SK-N-SH treated with all-trans-retinoic acid at 6 μM for 48 hours (cell line): ENCODE data around the gene ADGRB3.

Experiments
- ATAC-seq: fragments of 200-7000 bp; cut with Tn5 transposase; 3 replicates; pipeline ENCODE4 v1.9.1; 2020; ENCODE audit warnings: mild to moderate bottlenecking, moderate library complexity
- ARNTL ChIP-seq: fragments of 450-650 bp; formaldehyde crosslinking; IDR thresholded peaks from 2 replicates; pipeline ENCODE4 v1.5.0; 2020; ENCODE audit warnings: low read depth, mild to moderate bottlenecking, moderate library complexity, borderline replicate concordance
- BACH2 ChIP-seq: fragments of 250-450 bp; sonication (Bioruptor Pico); IDR thresholded peaks from 2 replicates; pipeline ENCODE4 v1.9.0; 2021; ENCODE audit warnings: mild to moderate bottlenecking, borderline replicate concordance
- CSDC2 ChIP-seq: fragments of 250-450 bp; sonication (Bioruptor Pico); IDR thresholded peaks from 2 replicates; pipeline ENCODE4 v1.5.0; 2020; ENCODE audit warnings: mild to moderate bottlenecking, moderate library complexity
- ESRRG ChIP-seq: fragments of 250-450 bp; sonication (Bioruptor Pico); IDR thresholded peaks from 2 replicates; pipeline ENCODE4 v1.6.1; 2021; ENCODE audit warnings: mild to moderate bottlenecking
- GLIS3 ChIP-seq: fragments of 250-450 bp; sonication (Bioruptor Pico); IDR thresholded peaks from 2 replicates; pipeline ENCODE4 v1.5.0; 2020; ENCODE audit warnings: mild to moderate bottlenecking, moderate library complexity
- ISL1 ChIP-seq: fragments of 250-450 bp; sonication (Bioruptor Pico); IDR thresholded peaks from 2 replicates; pipeline ENCODE4 v2.1.2; 2022; ENCODE audit warnings: mild to moderate bottlenecking, moderate library complexity
- OSR1 ChIP-seq: fragments of 250-450 bp; sonication (Bioruptor Pico); IDR thresholded peaks from 2 replicates; pipeline ENCODE4 v1.8.0; 2022; ENCODE audit warnings: moderate library complexity, mild to moderate bottlenecking, inconsistent platforms
- PPARA ChIP-seq: fragments of 250-450 bp; sonication (Bioruptor Pico); IDR thresholded peaks from 2 replicates; pipeline ENCODE4 v1.5.0; 2020; ENCODE audit warnings: mild to moderate bottlenecking, borderline replicate concordance
- RARB ChIP-seq: fragments of 250-450 bp; sonication (Bioruptor Pico); IDR thresholded peaks from 2 replicates; pipeline ENCODE4 v1.8.0; 2021; ENCODE audit warnings: mild to moderate bottlenecking, moderate library complexity
- SNAI2 ChIP-seq: fragments of 250-450 bp; sonication (Bioruptor Pico); IDR thresholded peaks from 2 replicates; pipeline ENCODE4 v1.5.0; 2020; ENCODE audit warnings: mild to moderate bottlenecking, moderate library complexity
- TCF4 ChIP-seq: fragments of 250-450 bp; sonication (Bioruptor Pico); IDR thresholded peaks from 2 replicates; pipeline ENCODE4 v1.8.0; 2021; ENCODE audit warnings: mild to moderate bottlenecking, moderate library complexity, borderline replicate concordance
- TOX ChIP-seq: fragments of 250-450 bp; sonication (Bioruptor Pico); IDR thresholded peaks from 2 replicates; pipeline ENCODE4 v1.8.0; 2021; ENCODE audit warnings: mild to moderate bottlenecking, moderate library complexity, borderline replicate concordance
- ZC3H10 ChIP-seq: fragments of 250-450 bp; sonication (Bioruptor Pico); IDR thresholded peaks from 2 replicates; pipeline ENCODE4 v1.5.1; 2021; ENCODE audit warnings: mild to moderate bottlenecking, moderate library complexity
- ZFP3 ChIP-seq: fragments of 250-450 bp; sonication (Bioruptor Pico); IDR thresholded peaks from 2 replicates; pipeline ENCODE4 v1.5.0; 2020; ENCODE audit warnings: mild to moderate bottlenecking, moderate library complexity
- ZFP30 ChIP-seq: fragments of 450-650 bp; formaldehyde crosslinking; IDR thresholded peaks from 2 replicates; pipeline ENCODE4 v1.5.0; 2022; ENCODE audit warnings: mild to moderate bottlenecking, moderate library complexity
- ZNF70 ChIP-seq: fragments of 450-650 bp; formaldehyde crosslinking; IDR thresholded peaks from 2 replicates; pipeline ENCODE4 v1.5.0; 2020; ENCODE audit warnings: mild to moderate bottlenecking, moderate library complexity
- ZNF8 ChIP-seq: fragments of 450-650 bp; formaldehyde crosslinking; IDR thresholded peaks from 2 replicates; pipeline ENCODE4 v1.5.0; 2020; ENCODE audit warnings: mild to moderate bottlenecking, moderate library complexity
- TF ChIP-seq, protein P1 (sequence below): fragments of 250-450 bp; sonication (Bioruptor Pico); IDR thresholded peaks from 2 replicates; pipeline ENCODE4 v1.5.1; 2020; ENCODE audit warnings: low read depth, mild to moderate bottlenecking, moderate library complexity
- TF ChIP-seq, protein P2 (sequence below): fragments of 250-450 bp; sonication (Bioruptor Pico); IDR thresholded peaks from 2 replicates; pipeline ENCODE4 v1.5.0; 2020; ENCODE audit warnings: mild to moderate bottlenecking, moderate library complexity
- TF ChIP-seq, protein P3 (sequence below): fragments of 250-450 bp; sonication (Bioruptor Pico); IDR thresholded peaks from 2 replicates; pipeline ENCODE4 v1.8.0; 2020; ENCODE audit warnings: mild to moderate bottlenecking, moderate library complexity, borderline replicate concordance
- TF ChIP-seq, protein P4 (sequence below): fragments of 250-450 bp; sonication (Bioruptor Pico); IDR thresholded peaks from 2 replicates; pipeline ENCODE4 v1.8.0; 2021; ENCODE audit warnings: low read depth, mild to moderate bottlenecking, moderate library complexity, borderline replicate concordance
- TF ChIP-seq, protein P5 (sequence below): fragments of 250-450 bp; sonication (Bioruptor Pico); IDR thresholded peaks from 2 replicates; pipeline ENCODE4 v1.5.1; 2021; ENCODE audit warnings: mild to moderate bottlenecking, moderate library complexity

ADGRB3 gene

DNA sequence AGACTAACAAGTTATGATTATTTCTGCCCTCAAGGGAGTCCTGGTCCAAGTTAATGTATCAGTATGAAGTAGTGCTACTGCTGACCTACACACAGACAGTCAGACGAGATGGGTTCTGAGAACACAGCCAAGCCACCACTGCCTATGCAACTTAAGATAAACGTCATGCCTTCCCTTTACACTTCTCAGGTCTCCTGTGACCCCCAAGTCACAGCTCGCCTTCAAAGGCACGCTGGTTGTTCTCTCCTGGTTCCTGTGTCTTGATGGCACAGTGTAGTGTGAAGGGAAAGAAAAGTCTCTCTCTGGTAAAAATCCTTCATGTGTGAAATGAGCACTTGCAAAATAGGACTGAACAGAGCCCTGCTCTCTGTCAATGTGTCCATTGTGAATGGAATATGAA, 377.8 kb downstream of the ADGRB3 start:
- no peak for ATAC-seq
- TF ChIP-seq ZC3H10 (CRISPR knock-in tag) = no peak
- no peak for TF ChIP-seq ARNTL
- no peak for TF ChIP-seq SNAI2 (CRISPR knock-in tag)
- TF ChIP-seq GLIS3 (CRISPR knock-in tag) = no peak
- no peak for TF ChIP-seq TCF4 (CRISPR knock-in tag)
- TF ChIP-seq TOX (CRISPR knock-in tag) = no peak
- TF ChIP-seq CSDC2 (CRISPR knock-in tag) = no peak
- TF ChIP-seq, protein P1, sequence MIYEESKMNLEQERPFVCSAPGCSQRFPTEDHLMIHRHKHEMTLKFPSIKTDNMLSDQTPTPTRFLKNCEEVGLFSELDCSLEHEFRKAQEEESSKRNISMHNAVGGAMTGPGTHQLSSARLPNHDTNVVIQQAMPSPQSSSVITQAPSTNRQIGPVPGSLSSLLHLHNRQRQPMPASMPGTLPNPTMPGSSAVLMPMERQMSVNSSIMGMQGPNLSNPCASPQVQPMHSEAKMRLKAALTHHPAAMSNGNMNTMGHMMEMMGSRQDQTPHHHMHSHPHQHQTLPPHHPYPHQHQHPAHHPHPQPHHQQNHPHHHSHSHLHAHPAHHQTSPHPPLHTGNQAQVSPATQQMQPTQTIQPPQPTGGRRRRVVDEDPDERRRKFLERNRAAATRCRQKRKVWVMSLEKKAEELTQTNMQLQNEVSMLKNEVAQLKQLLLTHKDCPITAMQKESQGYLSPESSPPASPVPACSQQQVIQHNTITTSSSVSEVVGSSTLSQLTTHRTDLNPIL (CRISPR knock-in tag) = no peak
- TF ChIP-seq, protein P2, sequence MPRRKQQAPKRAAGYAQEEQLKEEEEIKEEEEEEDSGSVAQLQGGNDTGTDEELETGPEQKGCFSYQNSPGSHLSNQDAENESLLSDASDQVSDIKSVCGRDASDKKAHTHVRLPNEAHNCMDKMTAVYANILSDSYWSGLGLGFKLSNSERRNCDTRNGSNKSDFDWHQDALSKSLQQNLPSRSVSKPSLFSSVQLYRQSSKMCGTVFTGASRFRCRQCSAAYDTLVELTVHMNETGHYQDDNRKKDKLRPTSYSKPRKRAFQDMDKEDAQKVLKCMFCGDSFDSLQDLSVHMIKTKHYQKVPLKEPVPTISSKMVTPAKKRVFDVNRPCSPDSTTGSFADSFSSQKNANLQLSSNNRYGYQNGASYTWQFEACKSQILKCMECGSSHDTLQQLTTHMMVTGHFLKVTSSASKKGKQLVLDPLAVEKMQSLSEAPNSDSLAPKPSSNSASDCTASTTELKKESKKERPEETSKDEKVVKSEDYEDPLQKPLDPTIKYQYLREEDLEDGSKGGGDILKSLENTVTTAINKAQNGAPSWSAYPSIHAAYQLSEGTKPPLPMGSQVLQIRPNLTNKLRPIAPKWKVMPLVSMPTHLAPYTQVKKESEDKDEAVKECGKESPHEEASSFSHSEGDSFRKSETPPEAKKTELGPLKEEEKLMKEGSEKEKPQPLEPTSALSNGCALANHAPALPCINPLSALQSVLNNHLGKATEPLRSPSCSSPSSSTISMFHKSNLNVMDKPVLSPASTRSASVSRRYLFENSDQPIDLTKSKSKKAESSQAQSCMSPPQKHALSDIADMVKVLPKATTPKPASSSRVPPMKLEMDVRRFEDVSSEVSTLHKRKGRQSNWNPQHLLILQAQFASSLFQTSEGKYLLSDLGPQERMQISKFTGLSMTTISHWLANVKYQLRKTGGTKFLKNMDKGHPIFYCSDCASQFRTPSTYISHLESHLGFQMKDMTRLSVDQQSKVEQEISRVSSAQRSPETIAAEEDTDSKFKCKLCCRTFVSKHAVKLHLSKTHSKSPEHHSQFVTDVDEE = no peak
- TF ChIP-seq, protein P3, sequence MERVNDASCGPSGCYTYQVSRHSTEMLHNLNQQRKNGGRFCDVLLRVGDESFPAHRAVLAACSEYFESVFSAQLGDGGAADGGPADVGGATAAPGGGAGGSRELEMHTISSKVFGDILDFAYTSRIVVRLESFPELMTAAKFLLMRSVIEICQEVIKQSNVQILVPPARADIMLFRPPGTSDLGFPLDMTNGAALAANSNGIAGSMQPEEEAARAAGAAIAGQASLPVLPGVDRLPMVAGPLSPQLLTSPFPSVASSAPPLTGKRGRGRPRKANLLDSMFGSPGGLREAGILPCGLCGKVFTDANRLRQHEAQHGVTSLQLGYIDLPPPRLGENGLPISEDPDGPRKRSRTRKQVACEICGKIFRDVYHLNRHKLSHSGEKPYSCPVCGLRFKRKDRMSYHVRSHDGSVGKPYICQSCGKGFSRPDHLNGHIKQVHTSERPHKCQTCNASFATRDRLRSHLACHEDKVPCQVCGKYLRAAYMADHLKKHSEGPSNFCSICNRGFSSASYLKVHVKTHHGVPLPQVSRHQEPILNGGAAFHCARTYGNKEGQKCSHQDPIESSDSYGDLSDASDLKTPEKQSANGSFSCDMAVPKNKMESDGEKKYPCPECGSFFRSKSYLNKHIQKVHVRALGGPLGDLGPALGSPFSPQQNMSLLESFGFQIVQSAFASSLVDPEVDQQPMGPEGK (CRISPR knock-in tag) = no peak
- no peak for TF ChIP-seq ZNF70 (CRISPR knock-in tag)
- TF ChIP-seq ZFP3 (CRISPR knock-in tag) = no peak
- no peak for TF ChIP-seq RARB (CRISPR knock-in tag)
- TF ChIP-seq ESRRG (CRISPR knock-in tag) = no peak
- TF ChIP-seq ZNF8 (CRISPR knock-in tag) = no peak
- no peak for TF ChIP-seq ZFP30 (CRISPR knock-in tag)
- no peak for TF ChIP-seq PPARA

DNA sequence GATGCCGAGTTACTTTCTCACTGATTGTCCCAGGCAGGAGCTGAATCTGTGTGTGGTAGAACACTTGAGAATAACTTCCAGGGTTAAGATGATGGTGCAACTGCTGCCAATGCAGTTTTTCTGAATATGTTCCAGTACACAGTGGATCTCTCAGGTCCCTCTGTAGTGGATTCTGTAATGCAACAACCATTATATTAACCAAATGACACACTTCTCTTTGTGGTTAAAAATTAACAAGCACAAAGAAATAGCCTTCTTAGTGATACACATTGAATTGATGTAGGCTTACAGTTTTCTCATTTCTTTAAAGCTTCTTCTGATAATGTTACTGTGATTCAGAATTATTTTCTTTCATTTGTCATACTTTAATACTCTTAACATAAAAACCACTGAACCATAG, 383.8 kb downstream of the ADGRB3 start:
- no peak for ATAC-seq
- TF ChIP-seq ZFP3 (CRISPR knock-in tag) (no peak), TCF4 (CRISPR knock-in tag) (no peak), ARNTL (no peak), GLIS3 (CRISPR knock-in tag) (no peak), ZC3H10 (CRISPR knock-in tag) (no peak), PPARA (no peak), TOX (CRISPR knock-in tag) (no peak), BACH2 (CRISPR knock-in tag) (no peak), SNAI2 (CRISPR knock-in tag) (no peak), ZNF8 (CRISPR knock-in tag) (no peak), OSR1 (no peak), ESRRG (CRISPR knock-in tag) (no peak), ZNF70 (CRISPR knock-in tag) (no peak), CSDC2 (CRISPR knock-in tag) (no peak), ISL1 (CRISPR knock-in tag) (no peak)
- TF ChIP-seq, protein P4, sequence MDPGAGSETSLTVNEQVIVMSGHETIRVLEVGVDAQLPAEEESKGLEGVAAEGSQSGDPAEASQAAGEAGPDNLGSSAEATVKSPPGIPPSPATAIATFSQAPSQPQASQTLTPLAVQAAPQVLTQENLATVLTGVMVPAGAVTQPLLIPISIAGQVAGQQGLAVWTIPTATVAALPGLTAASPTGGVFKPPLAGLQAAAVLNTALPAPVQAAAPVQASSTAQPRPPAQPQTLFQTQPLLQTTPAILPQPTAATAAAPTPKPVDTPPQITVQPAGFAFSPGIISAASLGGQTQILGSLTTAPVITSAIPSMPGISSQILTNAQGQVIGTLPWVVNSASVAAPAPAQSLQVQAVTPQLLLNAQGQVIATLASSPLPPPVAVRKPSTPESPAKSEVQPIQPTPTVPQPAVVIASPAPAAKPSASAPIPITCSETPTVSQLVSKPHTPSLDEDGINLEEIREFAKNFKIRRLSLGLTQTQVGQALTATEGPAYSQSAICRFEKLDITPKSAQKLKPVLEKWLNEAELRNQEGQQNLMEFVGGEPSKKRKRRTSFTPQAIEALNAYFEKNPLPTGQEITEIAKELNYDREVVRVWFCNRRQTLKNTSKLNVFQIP = no peak
- TF ChIP-seq, protein P1 (CRISPR knock-in tag) = no peak
- TF ChIP-seq, protein P3 (CRISPR knock-in tag) = no peak
- TF ChIP-seq, protein P5, sequence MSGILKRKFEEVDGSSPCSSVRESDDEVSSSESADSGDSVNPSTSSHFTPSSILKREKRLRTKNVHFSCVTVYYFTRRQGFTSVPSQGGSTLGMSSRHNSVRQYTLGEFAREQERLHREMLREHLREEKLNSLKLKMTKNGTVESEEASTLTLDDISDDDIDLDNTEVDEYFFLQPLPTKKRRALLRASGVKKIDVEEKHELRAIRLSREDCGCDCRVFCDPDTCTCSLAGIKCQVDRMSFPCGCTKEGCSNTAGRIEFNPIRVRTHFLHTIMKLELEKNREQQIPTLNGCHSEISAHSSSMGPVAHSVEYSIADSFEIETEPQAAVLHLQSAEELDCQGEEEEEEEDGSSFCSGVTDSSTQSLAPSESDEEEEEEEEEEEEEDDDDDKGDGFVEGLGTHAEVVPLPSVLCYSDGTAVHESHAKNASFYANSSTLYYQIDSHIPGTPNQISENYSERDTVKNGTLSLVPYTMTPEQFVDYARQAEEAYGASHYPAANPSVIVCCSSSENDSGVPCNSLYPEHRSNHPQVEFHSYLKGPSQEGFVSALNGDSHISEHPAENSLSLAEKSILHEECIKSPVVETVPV (CRISPR knock-in tag) = no peak
